Panc1 (cell line): Measurements from ENCODE around the gene ACTL9. TPM values are rescaled to one million over a fixed set of nuclear protein-coding genes. Genes with fewer than 3 reads are reported as not detected.

Experiments used
- ATAC-seq: fragments of 200-7000 bp; cut with Tn5 transposase; 2 replicates; pipeline ENCODE4 v1.9.1; 2020; ENCODE audit warnings: mild to moderate bottlenecking, moderate library complexity
- BruUV-seq: library from RNA; stranded (reverse); fragments of 400-500 nt; replicated peaks from 2 replicates; lab custom pipeline; 2021; lab: Mats Ljungman, UMichigan
- CTCF ChIA-PET: fragments of 300-600 bp; sonication (Branson Sonifier 250); formaldehyde crosslinking; loops from one replicate; lab custom pipeline; 2022; ENCODE audit warnings: antibody characterized with exemption; lab: Charles Lee
- POLR2A ChIA-PET: fragments of 300-600 bp; sonication (Branson Sonifier 250); formaldehyde crosslinking; loops from one replicate; lab custom pipeline; 2022; ENCODE audit warnings: antibody characterized with exemption; lab: Charles Lee
- DNase-seq: peaks from one replicate; pipeline ENCODE4 v3.0.0-alpha.2; 2010; ENCODE audit warnings: low read depth, low spot score
- H3K27ac ChIP-seq: 2 replicates; pipeline ENCODE4 v1.5.1; 2011; ENCODE audit warnings: mild to moderate bottlenecking, low read length, inconsistent platforms
- H3K27me3 ChIP-seq: fragments of 200-500 bp; sonication (Bioruptor generic); 2 replicates; pipeline ENCODE4 v1.6.0; 2014; ENCODE audit warnings: low read length, inconsistent platforms; ENCODE audit not compliant: control insufficient read depth, insufficient read depth
- H3K36me3 ChIP-seq: fragments of 200-500 bp; sonication (Bioruptor generic); 2 replicates; pipeline ENCODE4 v1.5.1; 2014; ENCODE audit warnings: inconsistent platforms, mild to moderate bottlenecking, low read length, moderate library complexity; ENCODE audit not compliant: control insufficient read depth, insufficient read depth
- H3K4me1 ChIP-seq: 2 replicates; pipeline ENCODE4 v1.5.1; 2011; ENCODE audit warnings: inconsistent platforms, mild to moderate bottlenecking, low read length, moderate library complexity; ENCODE audit not compliant: control insufficient read depth, insufficient read depth
- H3K4me3 ChIP-seq, 2 experiments: 2 replicates each; pipeline ENCODE4 v1.5.1; 2011 to 2012; ENCODE audit warnings: low read depth in 2 of 2, low read length in 2 of 2, mild to moderate bottlenecking in 2 of 2, inconsistent platforms in 1 of 2, moderate library complexity in 1 of 2
- H3K9me3 ChIP-seq: fragments of 200-500 bp; sonication (Bioruptor generic); 2 replicates; pipeline ENCODE4 v1.5.1; 2014; ENCODE audit warnings: low read depth, mild to moderate bottlenecking, inconsistent platforms, low read length, moderate library complexity; ENCODE audit not compliant: control insufficient read depth, insufficient read depth
- CTCF ChIP-seq: fragments of 450-650 bp; IDR thresholded peaks from 2 replicates; pipeline ENCODE4 v1.5.1; 2017; ENCODE audit warnings: mild to moderate bottlenecking
- POLR2AphosphoS5 ChIP-seq: IDR thresholded peaks from 2 replicates; pipeline ENCODE4 v1.6.1; 2012; ENCODE audit warnings: mild to moderate bottlenecking, low read depth, low read length, moderate library complexity
- SIN3A ChIP-seq: IDR thresholded peaks from 2 replicates; pipeline ENCODE4 v1.6.1; 2012; ENCODE audit warnings: low read depth, mild to moderate bottlenecking, low read length, moderate library complexity, borderline replicate concordance; ENCODE audit not compliant: insufficient read depth
- TCF7L2 ChIP-seq: IDR thresholded peaks from 2 replicates; pipeline ENCODE4 v1.6.1; 2011; ENCODE audit warnings: mild to moderate bottlenecking, low read depth, low read length, inconsistent platforms
- in situ Hi-C: cut with HindIII; loops from 2 replicates; pipeline ENCODE4 v1.10.0; 2016; ENCODE audit warnings: low sequenced_read_pairs, low pct_unique_long_range_greater_than_20kb
- intact Hi-C: fragments of 100-400 bp; cut with micrococcal nuclease; formaldehyde crosslinking; loops from one replicate; pipeline ENCODE4 v1.10.0; 2022; ENCODE audit not compliant: unreplicated experiment
- total RNA-seq: library from RNA; stranded (reverse); gene quantifications from one replicate; pipeline ENCODE4 v1.2.1, GENCODE V29; 2021; ENCODE audit not compliant: unreplicated experiment
- TF ChIP-seq, protein P1 (sequence below), 2 experiments: IDR thresholded peaks; 2 replicates each; pipeline ENCODE4 v1.6.1; 2011 to 2012; ENCODE audit warnings: low read depth in 2 of 2, control low read depth in 1 of 2, low read length in 1 of 2, mild to moderate bottlenecking in 1 of 2, moderate library complexity in 1 of 2; ENCODE audit not compliant: insufficient read depth in 1 of 2

ACTL9 gene
- total RNA-seq, 1 experiment from 2014 or later, result not detected

DNA sequence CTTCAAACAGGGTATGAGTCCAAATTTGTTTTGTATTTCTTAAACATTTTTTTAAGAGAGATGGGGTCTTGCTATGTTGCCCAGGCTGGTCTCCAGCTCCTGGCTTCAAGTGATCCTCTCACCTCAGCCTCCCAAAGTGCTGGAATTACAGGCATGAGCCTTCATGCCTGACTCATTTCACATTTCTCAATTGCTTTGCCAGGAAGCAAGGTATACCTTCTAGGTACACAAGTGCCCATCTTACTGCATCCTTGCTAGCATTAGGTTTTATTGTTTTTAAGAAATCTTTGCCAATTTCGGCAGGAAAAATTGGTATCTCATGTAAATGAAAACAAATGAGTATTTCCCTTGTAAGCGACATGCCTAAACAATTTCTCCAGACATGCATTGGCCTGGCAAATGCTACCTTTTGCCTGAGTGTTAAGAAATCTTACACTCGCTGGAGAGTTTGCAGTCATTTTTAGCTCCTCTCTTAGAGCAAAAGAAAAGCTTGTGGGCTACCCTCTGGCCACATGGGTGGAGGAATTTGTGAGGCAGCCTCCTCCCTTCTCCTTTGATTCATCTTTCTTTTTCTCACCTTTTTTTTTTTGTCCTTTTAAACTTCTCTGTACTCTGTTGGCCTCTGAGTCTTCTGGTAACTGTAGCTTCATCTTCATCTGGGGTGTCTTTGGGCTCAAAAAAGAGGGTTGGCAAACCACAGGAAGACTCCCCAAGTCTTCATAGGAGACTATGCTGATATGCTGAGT lies 33.0 kb downstream of the ACTL9 start:
- intact Hi-C loops (no loop called here), in situ Hi-C loops (no loop called here)
- Histone ChIP-seq H3K36me3 (no peaks in the 10 kb centered on the region), H3K9me3 (no peaks in the 10 kb centered on the region), H3K27me3 (no peaks in the 10 kb centered on the region), H3K27ac (no peak overlapping the region), H3K4me1 (no peaks in the 10 kb centered on the region), H3K4me3 (no peak overlapping the region)
- BruUV-seq, result no TSS peak
- TF ChIP-seq POLR2AphosphoS5 (no peak), CTCF (no peak), TCF7L2 (no peak), SIN3A (no peak)
- TF ChIP-seq, protein P1, sequence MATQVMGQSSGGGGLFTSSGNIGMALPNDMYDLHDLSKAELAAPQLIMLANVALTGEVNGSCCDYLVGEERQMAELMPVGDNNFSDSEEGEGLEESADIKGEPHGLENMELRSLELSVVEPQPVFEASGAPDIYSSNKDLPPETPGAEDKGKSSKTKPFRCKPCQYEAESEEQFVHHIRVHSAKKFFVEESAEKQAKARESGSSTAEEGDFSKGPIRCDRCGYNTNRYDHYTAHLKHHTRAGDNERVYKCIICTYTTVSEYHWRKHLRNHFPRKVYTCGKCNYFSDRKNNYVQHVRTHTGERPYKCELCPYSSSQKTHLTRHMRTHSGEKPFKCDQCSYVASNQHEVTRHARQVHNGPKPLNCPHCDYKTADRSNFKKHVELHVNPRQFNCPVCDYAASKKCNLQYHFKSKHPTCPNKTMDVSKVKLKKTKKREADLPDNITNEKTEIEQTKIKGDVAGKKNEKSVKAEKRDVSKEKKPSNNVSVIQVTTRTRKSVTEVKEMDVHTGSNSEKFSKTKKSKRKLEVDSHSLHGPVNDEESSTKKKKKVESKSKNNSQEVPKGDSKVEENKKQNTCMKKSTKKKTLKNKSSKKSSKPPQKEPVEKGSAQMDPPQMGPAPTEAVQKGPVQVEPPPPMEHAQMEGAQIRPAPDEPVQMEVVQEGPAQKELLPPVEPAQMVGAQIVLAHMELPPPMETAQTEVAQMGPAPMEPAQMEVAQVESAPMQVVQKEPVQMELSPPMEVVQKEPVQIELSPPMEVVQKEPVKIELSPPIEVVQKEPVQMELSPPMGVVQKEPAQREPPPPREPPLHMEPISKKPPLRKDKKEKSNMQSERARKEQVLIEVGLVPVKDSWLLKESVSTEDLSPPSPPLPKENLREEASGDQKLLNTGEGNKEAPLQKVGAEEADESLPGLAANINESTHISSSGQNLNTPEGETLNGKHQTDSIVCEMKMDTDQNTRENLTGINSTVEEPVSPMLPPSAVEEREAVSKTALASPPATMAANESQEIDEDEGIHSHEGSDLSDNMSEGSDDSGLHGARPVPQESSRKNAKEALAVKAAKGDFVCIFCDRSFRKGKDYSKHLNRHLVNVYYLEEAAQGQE (IDR thresholded peaks at IDR 0.05; ENCODE audit: insufficient read depth in 1 of 2, low read depth in 2 of 2, low read length in 1 of 2), result no peak
- ChIA-PET CTCF (no interaction called here), POLR2A (no interaction called here)
- DNase-seq (no peak), ATAC-seq (no peak)

DNA sequence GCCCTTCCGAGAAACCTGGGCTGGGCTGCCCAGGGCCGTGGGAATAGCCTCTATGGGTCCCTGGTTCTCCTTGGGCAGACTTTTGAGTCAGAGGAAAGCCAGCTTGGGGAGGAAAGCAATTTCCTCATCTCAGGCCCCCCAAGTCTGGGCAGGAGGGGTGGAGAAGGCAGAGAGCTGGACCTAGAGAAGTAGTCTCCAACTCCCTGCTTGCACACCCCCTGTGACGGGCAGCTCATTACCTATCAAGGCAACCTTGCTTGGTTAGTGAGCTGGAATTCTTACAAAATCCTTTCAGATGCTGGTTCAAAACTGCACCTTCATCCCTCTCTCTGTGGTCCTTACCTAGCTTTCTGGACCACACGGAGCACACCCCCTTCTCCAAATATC lies 33.9 kb downstream of the ACTL9 start:
- BruUV-seq, result no TSS peak
- in situ Hi-C loops, result no loop called here
- CTCF ChIA-PET, result no interaction called here

More for the DNA sequence above, 33.9 kb downstream of the ACTL9 start:
- no peaks in the 10 kb centered on the region for H3K27me3 ChIP-seq
- no peaks in the 10 kb centered on the region for H3K4me1 ChIP-seq
- no peak for TF ChIP-seq CTCF
- no peak for TF ChIP-seq SIN3A
- no peak for TF ChIP-seq POLR2AphosphoS5
- no peak for TF ChIP-seq TCF7L2
- TF ChIP-seq, protein P1 (IDR thresholded peaks at IDR 0.05; ENCODE audit: insufficient read depth in 1 of 2, low read depth in 2 of 2, low read length in 1 of 2), result no peak
- H3K27ac ChIP-seq, result no peak overlapping the region
- no peaks in the 10 kb centered on the region for H3K36me3 ChIP-seq
- no peak for ATAC-seq
- intact Hi-C loops, result no loop called here
- no peak overlapping the region for H3K4me3 ChIP-seq
- POLR2A ChIA-PET, result no interaction called here
- no peaks in the 10 kb centered on the region for H3K9me3 ChIP-seq
- no peak for DNase-seq
